HS-27A (cell line): ENCODE measurements around the gene MYBPC1.
"Not testable (repeated sequence)": the region's sequence is repeated elsewhere in the genome, so short reads cannot be mapped to it uniquely, and the experiment has no call there.

ENCODE experiments used
- DNase-seq: peaks from one replicate; pipeline ENCODE4 v3.0.0-alpha.2; 2012; ENCODE audit warnings: low read depth, missing footprints

The MYBPC1 gene

DNA sequence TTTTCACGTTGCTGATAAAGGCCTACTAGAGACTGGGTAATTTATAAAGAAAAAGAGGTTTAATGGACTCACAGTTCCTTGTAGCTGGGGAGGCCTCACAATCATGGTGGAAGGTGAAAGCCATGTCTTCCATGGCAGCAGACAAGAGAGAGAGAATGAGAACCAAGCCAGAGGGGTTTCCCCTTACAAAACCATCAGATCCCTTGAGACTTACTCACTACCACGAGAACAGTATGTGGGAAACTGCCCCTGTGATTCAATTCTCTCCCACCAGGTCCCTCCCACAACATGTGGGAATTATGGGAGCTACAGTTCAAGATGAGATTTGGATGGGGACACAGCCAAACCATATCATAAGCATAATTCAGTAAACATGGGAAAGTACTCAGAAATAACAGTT is 65.9 kb downstream of the MYBPC1 start:
- not testable (repeated sequence) for DNase-seq

DNA sequence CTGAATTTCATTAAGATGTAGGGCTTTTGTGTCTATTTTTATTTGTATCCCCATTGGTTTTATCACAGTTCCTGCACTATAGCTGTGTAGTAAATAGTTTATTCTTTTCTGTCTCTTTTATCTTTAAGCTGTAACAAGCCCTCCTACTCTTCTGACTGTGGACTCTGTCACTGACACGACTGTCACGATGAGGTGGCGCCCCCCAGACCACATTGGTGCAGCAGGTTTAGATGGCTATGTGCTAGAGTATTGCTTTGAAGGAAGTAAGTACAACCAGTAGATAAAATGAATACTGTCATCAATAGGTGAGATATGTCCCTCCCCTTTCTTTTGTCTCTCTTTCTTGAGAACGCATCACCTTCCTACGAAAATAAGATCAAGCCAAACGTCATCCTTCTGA is 68.5 kb downstream of the MYBPC1 start:
- DNase-seq = no peak

DNA sequence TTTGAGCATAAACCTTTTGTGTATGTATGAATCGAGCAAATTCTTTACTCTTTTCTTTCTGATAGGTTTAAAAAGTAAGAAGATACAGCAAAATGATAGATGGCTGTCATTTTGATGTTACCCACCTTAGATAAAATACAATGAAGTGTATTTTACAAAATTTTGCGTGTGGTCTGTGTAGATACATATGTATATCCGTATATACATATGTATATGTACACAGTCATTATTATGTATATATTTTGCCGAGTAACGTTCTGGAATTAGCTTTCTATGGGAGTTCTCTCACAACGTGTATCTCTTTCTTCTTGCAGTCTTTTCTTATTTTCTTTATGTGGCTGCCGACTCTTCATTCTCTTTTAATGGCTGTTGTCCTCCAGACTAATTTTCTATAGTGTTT is 70.2 kb downstream of the MYBPC1 start:
- no peak for DNase-seq

DNA sequence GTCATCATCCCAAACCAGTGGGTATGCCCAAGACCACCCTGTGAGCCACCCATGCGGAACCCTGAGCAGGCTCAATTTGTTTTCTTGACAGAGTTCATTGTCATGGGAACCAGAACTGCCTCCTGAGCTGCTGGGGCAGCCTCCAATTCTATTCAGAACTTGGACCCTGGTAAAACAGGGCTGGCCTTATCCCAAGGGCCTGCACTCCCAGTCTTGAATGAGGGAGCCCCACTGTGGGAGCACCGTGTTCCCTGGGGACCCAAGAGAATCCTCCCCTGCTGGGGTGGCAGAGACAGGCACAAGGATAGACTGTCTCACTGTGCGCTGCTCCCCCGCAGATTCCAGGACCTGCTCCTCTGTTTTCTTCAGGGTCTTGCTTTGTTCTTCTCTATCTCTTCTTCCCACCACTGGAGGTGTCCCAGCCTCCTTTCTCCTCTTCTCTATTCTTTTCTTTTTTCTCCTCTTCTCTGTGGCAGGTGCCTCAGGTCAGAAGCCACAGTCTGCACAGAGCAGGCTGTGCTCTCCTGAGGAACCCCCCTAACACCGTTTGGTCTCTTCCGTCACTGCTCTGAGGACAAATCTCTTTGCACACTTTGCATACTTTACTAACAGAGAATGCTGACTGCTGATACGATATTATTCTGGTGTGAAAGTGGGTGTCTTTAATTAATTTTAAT is 71.4 kb downstream of the MYBPC1 start:
- no peak for DNase-seq

DNA sequence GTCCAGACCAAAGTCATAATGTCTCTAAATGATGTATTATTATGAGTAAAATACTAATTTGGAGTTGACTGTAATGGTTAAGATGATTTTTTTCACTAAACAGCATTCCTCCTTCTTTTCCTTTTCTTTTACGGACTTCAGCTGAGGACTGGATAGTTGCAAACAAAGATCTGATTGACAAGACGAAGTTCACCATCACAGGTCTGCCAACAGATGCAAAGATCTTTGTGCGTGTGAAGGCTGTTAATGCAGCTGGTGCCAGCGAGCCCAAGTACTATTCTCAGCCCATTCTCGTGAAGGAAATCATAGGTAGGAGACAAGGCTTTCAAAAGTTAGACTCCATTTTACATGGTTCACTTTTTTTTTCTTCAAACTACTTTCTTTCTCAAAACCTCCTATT is 72.8 kb downstream of the MYBPC1 start:
- no peak for DNase-seq

DNA sequence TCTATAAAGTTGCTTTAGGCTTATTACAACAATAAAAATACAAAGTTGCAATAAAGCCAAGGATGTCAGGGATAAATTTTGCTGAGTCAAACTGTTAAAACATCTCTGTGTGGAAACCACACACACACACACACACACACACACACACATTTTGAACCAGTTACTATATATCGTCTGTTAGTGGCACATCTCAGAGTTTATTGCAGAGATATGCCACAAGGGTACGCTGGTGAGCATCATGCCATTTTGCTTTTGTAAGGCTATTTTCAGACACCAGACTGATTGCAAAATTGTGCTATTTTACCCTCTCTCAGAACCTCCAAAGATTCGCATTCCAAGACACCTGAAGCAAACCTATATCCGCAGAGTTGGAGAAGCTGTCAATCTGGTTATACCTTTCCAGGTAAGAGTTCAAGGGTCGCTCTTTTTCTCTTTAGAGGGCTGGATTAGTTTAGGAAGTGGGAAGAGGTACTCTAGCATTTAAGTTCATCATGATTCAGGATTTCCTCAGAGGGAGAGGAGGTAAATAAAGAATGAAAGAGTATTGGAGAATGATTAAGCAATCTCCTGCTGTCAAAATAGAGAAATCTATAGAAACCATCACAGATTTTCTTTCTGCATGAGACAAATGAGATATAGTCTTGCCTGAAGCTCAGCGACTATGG is 75.4 kb downstream of the MYBPC1 start:
- no peak for DNase-seq

DNA sequence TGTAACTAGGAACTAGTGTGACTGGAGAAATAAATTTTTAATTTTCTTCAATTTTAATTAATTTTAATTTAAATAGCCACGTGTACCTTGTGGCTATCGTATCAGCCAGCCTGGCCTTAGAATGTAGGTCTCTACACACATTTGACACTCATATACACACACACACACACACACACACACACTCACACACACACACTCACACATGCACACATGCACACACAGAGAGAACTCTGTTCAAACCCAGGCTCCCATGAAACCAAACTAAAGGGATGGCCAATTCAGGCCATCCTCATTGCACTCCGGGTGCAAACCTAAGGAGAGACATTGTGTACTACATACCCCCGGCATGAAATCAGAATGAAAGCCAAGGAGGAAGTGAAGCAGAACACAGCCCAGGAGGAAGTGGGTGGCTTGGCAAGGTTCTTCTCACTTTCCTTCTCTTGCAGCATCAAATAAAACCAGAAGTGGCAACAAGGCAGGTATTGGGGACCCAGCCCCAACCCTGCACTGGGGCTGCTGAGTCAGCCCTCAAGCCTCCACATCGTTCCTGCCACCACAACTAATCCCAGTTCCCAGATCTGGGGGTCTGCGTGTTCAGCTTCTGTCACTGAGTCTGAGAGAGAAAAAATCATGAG is 76.5 kb downstream of the MYBPC1 start:
- DNase-seq = no peak

DNA sequence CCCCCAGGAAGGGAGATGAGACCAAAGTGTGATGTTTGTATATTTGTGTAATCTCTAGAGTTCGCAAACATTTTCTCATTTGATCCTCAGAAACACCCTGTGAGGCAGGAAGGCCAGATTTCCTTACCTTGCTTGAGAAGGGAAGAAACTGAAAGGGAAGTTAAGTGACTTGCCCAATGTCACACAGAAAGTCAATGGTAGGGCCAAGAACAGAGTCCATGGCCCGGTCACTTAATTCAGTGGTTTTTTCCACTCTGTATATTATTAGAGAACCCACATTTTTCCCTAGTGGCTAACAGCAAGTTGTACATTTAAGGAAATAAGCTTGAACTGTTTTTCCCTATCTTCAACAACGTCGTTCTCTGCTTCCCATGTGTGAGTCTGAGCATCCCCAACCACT is 77.1 kb downstream of the MYBPC1 start:
- DNase-seq = no peak

DNA sequence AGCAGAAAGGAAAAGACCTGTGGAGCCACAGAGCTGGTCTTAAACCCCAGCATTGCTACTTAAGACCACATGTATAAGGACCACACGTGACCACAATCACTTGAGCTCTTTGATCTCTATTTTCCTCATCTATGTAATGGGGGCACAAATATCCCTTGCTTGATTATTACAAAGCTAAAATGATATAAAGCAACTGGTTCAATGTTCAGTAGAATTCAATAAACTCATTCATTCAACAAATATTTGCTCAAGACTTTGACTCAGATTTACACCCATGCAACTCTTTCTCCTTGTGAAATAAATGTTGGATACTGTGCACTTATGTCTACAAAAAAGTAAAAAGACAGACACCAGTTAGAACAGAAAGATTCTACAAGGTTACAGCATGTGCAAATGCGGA is 80.8 kb downstream of the MYBPC1 start:
- no peak for DNase-seq

DNA sequence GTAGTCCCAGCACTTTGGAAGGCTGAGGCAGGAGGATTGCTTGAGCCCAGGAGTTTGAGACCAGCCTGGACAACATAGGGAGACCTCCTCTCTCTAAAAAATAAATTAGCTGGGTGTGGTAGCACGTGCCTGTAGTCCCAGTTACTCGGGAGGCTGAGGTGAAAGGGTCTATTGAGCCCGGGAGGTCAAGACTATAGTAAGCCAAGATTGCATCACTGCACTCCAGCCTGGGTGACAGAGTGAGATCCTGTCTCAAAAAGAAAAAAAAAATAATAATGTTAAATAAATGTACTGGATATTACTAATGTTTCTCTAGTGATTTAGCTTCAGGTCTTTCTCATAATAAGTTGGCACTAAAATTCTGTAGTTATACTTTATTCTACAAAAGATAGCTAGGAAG is 81.7 kb downstream of the MYBPC1 start:
- not testable (repeated sequence) for DNase-seq

DNA sequence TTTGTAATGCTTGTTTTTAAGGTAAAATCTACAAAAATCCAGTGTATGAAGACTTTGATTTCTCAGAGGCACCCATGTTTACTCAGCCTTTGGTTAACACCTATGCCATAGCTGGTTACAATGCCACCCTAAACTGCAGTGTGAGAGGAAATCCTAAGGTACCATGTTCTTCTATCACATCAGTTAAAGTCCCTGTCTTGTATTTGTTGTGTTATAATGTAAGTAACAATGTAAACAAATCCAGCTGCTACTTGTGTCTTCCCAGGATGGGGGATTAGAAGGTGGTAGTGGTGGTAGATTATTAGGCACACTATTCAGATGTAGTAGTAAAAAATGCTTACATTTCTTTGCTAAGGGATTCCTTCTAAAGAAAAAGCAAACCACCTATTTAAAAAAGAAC is 83.3 kb downstream of the MYBPC1 start:
- DNase-seq = no peak

DNA sequence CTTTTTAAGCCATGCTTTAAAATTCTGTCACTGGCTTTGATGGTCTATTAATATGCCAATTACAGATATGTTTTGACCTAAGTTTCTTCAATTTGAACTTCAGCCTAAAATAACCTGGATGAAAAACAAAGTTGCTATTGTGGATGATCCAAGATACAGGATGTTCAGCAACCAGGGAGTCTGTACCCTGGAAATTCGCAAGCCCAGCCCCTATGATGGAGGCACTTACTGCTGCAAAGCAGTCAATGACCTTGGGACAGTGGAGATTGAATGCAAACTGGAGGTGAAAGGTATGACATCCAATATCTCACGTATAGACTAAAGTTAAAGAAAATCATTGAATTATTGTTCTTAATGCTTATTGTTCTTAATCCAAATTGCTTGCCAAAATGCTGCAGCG is 85.5 kb downstream of the MYBPC1 start:
- DNase-seq = no peak

DNA sequence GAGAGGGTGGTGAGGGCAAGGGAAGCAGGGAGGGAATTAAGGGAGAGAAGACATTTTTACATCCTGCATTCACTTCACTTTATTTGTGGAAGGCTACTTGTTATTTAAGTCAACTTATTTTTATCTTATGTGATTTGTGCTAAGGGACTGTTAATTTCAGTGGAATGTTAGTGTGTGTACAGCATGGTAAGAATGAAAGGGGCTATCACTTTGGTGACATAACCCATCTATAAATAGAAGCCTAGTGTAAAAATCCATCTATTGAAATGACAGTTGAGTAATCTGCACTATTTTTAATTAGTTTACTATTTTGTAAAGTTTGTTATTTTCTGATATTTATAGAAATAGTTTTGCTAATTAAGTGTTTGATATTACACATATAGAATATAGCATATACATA is 85.9 kb downstream of the MYBPC1 start:
- no peak for DNase-seq

DNA sequence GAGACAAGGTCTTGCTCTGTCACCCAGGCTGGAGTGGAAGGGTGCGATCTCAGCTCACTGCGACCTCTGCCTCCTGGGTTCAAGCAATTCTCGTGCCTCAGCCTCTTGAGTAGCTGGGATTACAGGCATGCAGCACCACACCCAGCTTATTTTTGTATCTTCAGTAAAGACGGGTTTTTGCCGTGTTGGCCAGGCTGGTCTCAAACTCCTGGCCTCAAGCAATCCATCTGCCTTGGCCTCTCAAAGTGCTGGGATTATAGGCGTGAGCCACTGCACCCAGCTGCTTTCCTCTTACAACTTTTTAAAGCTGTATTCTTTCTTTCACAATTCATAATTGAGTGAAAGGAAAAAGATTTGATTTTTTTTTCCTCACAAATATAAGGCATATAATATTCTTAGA is 86.9 kb downstream of the MYBPC1 start:
- not testable (repeated sequence) for DNase-seq

DNA sequence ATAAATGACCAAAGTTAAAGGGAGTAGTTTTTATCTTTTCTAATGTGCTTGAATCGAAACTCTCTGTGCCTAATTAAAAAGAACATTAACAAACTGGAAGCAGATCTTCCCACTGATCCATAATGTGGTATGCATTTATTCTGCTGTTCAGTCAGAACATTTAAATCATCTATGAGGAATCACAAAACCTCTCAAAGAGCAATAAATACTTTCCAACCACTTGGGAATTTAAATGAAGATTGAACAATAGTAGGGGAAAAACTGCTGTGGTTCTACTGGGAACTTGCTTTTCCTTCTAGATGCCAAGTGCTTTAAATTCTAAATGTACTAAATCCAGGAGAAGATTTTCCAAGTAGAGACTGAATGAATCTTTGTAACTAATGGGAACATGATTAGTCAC is 90.3 kb downstream of the MYBPC1 start:
- no peak for DNase-seq

DNA sequence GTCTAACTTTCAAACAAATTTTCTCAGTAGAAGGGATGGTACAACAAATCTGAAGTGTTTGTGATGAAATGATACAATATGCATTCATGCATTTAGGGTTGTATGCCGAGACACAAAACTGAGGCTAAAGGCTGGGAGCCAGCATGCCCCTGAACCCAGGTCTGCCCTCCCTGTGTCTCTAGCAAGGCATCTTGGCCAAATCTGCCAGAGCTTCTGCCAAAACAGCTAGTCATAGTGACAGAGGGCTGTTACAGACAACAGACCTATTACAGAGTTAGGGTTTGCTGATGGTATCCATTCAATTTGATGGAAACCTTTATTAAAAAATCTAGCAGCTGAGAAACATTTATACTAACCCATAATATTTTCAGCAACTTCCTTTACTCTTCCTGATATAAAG is 91.4 kb downstream of the MYBPC1 start:
- DNase-seq = no peak

DNA sequence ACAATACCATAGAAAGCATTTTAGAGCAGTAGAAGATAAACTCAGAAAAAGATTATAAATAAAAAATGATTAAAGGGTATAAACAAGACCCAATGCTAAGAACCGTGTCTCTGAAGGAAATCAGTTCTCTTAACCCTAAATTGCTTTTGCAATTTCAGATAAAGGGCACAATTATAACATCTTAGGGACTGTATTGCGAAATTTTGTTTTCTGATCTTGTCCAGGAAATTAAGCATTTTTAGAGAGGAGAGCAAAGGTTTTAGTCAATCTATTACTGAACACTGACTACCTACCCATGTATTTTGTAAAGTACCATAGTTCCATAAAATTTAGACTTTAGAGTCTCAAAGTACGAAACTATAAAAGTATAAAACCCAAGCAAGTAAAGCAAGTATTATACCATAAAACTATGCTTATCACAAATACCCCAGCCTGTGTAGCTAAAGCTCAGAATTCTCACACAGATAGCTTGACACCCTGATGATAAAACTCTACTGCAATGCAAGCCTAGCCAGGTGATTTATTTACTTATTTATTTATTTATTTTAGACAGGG is 95.8 kb downstream of the MYBPC1 start:
- DNase-seq = no peak

DNA sequence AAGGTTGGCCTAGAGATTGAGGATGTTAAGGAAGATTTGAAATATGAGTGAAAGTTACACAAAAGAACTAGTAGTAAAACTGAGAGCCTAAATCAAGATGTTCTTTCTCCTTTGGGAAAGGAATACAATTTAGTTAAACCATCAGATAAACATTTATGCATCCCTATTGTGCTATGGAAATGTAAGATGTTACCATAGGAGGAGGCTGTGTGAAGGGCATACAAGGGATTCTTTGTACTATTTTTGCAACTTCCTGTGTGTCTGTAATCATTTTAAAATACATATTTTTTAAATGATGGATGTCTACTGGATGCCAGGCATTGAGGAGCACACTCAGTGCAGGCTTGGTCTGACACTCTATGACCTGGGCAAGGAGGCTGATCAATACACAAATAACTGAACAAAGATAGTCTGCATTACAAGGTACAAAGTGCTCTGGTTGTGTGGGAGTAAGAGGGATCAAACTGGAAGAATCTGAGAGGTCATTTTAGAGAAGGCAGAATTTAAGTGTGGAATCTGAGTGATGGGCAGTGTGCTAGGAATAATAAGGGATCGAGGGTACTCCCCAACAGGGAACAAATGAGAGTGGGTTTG is 96.8 kb downstream of the MYBPC1 start:
- no peak for DNase-seq

DNA sequence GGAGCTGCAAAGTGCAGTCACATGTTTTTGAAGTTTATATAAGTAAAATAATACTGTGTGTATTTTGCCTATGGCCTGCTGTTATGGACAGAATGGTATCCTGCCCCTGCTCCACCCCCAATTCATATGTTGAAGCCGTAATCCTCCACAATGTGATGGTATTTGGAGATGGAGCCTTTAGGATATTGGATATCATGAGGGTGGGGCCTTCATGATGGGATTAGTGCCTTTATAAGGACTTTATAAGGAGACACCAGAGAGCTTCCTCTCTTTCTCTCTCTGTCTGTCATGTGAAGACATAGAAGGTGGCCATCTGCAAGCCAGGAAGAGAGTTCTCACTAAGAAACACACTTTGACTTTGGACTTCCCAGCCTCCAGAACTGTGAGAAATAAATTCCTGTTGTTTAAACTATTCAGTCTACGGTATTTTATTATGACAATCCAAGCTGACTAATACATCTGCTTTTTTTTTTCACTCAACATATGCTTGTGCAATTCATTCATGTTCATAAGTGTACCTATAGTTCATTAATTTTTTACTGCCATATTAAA is 99.6 kb downstream of the MYBPC1 start:
- no peak for DNase-seq

DNA sequence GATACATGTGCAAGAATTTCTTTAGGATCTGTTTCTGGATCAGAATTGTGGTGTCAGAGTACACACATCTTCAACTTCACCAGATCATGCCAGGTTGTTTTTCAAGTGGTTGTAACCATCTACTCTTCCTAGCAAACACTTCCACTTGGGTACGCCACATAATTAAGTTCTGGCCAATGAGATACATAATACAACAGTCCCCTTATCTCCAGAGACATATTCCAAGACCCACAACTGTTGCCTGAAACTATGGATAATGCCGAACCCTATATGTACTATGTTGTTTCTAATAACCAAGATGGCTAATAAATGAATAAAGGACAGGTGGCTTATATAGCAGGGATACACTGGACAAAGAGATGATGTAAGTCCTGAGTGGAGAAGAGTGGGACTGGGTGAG is 100.2 kb downstream of the MYBPC1 start:
- no peak for DNase-seq

DNA sequence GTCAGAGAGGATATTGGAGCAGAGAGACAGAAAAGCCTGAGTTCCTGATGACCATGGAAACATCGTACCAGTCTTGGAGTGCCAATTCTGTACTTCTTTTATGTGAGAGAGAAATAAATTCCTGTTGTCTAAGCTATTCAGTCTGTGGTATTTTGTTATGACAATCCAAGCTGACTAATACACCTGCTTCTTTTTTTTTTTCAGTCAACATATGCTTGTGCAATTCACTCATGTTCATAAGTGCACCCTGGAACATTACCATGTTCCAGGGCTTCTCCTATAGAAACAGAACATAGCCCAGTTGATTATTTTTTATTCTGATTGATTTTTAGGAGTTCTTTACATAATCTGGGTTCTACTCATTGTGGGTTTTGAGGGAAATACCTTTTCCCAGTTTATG is 100.9 kb downstream of the MYBPC1 start:
- no peak for DNase-seq
